Esophagus muscularis mucosa (tissue), 3 donors: Measurements from ENCODE around the gene CLEC4C.

ENCODE experiments used
- POLR2A ChIP-seq: fragments of 450-650 bp; IDR thresholded peaks from one replicate; pipeline ENCODE4 v1.6.1; 2017; ENCODE audit warnings: antibody characterized with exemption, moderate library complexity, mild to moderate bottlenecking, low read depth
- TF ChIP-seq, protein P1 (sequence below), 3 experiments: fragments of 200-600 bp in 2 of 3; fragments of 450-650 bp in 1 of 3; sonication (generic) in 2 of 3; IDR thresholded peaks; one replicate each; pipeline ENCODE4 v1.5.1; 2017 to 2019; ENCODE audit warnings: antibody characterized with exemption in 3 of 3, mild to moderate bottlenecking in 2 of 3, moderate library complexity in 1 of 3

DNA sequence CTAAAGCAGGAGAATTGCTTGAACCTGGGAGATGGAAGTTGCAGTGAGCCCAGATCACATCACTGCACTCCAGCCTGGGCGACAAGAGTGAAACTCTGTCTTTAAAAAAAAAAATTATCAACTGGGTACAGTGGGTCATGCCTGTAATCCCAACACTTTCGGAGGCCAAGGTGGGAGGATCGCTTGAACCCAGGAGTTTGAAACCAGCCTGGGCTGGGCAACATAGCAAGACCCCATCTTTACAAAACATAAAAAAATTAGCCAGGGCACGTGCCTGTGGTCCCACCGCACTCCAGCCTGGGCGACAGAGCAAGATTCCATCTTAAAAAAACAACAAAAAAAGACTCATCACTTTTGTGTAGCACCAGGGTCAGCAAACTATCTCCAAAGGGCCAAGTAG, 34.9 kb upstream of the CLEC4C start:
- TF ChIP-seq POLR2A, result no peak
- TF ChIP-seq, protein P1, sequence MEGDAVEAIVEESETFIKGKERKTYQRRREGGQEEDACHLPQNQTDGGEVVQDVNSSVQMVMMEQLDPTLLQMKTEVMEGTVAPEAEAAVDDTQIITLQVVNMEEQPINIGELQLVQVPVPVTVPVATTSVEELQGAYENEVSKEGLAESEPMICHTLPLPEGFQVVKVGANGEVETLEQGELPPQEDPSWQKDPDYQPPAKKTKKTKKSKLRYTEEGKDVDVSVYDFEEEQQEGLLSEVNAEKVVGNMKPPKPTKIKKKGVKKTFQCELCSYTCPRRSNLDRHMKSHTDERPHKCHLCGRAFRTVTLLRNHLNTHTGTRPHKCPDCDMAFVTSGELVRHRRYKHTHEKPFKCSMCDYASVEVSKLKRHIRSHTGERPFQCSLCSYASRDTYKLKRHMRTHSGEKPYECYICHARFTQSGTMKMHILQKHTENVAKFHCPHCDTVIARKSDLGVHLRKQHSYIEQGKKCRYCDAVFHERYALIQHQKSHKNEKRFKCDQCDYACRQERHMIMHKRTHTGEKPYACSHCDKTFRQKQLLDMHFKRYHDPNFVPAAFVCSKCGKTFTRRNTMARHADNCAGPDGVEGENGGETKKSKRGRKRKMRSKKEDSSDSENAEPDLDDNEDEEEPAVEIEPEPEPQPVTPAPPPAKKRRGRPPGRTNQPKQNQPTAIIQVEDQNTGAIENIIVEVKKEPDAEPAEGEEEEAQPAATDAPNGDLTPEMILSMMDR (IDR thresholded peaks at IDR 0.05), result no peak
